Measurements from ENCODE around the gene PLCL1. TPM values are rescaled to one million over a fixed set of nuclear protein-coding genes. Genes with fewer than 3 reads are reported as not detected.

The PLCL1 gene
- total RNA-seq, 1 experiment from 2014 or later, result 0.07 TPM

DNA sequence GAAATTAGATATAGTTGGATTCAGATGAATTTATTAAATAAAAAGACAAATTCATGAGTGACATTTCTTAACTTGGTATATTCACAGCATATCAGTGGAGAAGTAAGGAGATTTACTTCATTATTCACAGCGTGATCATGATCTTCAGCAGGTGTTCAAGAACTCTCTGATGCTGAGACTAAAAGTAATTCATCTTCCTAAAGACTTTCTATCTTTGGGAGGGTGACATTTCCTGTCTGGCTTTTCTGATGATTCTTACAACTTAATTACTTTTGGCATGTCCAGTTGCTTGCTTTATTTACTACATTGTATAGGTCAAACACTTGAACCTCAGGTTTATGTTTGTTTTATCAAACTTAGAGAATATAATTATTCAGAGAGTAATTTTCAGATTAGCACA is 224.6 kb downstream of the PLCL1 start:
- BruUV-seq (replicated peaks), result no TSS peak
- ChIA-PET POLR2A (no interaction called here), RAD21 (ENCODE audit: low non-redundant PET in 1 of 2, low total read pairs in 2 of 2, uncharacterized antibody in 2 of 2, unreplicated experiment in 2 of 2) (no interaction called here), CTCF (no interaction called here)
- H3K79me2 ChIP-seq (ENCODE audit: insufficient read depth, low read length), result no peaks in the 10 kb centered on the region
- no peak for TF ChIP-seq ZFX (IDR thresholded peaks at IDR 0.05)
- no peak for TF ChIP-seq POLR2AphosphoS5 (IDR thresholded peaks at IDR 0.05; ENCODE audit: low read depth, low read length)
- TF ChIP-seq SP1 (IDR thresholded peaks at IDR 0.05; ENCODE audit: low read depth), result no peak
- no peak for TF ChIP-seq EZH2 (IDR thresholded peaks at IDR 0.05)
- TF ChIP-seq YY1 (IDR thresholded peaks at IDR 0.05; ENCODE audit: extremely low read depth, insufficient replicate concordance, low read depth, low read length), result no peak
- no peak for TF ChIP-seq RAD21 (IDR thresholded peaks at IDR 0.05; ENCODE audit: low read depth)
- no peak for TF ChIP-seq EZH2phosphoT487 (IDR thresholded peaks at IDR 0.05; ENCODE audit: borderline replicate concordance)
- TF ChIP-seq, protein P1, sequence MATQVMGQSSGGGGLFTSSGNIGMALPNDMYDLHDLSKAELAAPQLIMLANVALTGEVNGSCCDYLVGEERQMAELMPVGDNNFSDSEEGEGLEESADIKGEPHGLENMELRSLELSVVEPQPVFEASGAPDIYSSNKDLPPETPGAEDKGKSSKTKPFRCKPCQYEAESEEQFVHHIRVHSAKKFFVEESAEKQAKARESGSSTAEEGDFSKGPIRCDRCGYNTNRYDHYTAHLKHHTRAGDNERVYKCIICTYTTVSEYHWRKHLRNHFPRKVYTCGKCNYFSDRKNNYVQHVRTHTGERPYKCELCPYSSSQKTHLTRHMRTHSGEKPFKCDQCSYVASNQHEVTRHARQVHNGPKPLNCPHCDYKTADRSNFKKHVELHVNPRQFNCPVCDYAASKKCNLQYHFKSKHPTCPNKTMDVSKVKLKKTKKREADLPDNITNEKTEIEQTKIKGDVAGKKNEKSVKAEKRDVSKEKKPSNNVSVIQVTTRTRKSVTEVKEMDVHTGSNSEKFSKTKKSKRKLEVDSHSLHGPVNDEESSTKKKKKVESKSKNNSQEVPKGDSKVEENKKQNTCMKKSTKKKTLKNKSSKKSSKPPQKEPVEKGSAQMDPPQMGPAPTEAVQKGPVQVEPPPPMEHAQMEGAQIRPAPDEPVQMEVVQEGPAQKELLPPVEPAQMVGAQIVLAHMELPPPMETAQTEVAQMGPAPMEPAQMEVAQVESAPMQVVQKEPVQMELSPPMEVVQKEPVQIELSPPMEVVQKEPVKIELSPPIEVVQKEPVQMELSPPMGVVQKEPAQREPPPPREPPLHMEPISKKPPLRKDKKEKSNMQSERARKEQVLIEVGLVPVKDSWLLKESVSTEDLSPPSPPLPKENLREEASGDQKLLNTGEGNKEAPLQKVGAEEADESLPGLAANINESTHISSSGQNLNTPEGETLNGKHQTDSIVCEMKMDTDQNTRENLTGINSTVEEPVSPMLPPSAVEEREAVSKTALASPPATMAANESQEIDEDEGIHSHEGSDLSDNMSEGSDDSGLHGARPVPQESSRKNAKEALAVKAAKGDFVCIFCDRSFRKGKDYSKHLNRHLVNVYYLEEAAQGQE (IDR thresholded peaks at IDR 0.05; ENCODE audit: low read depth), result no peak
- TF ChIP-seq TCF7L2 (IDR thresholded peaks at IDR 0.05; ENCODE audit: borderline replicate concordance, extremely low read depth, insufficient read depth, insufficient read length), result no peak
- TF ChIP-seq ELF1 (IDR thresholded peaks at IDR 0.05; ENCODE audit: borderline replicate concordance, low read depth), result no peak
- TF ChIP-seq JUND (IDR thresholded peaks at IDR 0.05), result no peak
- TF ChIP-seq, protein P2, sequence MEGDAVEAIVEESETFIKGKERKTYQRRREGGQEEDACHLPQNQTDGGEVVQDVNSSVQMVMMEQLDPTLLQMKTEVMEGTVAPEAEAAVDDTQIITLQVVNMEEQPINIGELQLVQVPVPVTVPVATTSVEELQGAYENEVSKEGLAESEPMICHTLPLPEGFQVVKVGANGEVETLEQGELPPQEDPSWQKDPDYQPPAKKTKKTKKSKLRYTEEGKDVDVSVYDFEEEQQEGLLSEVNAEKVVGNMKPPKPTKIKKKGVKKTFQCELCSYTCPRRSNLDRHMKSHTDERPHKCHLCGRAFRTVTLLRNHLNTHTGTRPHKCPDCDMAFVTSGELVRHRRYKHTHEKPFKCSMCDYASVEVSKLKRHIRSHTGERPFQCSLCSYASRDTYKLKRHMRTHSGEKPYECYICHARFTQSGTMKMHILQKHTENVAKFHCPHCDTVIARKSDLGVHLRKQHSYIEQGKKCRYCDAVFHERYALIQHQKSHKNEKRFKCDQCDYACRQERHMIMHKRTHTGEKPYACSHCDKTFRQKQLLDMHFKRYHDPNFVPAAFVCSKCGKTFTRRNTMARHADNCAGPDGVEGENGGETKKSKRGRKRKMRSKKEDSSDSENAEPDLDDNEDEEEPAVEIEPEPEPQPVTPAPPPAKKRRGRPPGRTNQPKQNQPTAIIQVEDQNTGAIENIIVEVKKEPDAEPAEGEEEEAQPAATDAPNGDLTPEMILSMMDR (IDR thresholded peaks at IDR 0.05 in 2 of 3, conservative IDR thresholded peaks at IDR 0.05 in 1 of 3; ENCODE audit: borderline replicate concordance in 1 of 3, insufficient read depth in 1 of 3, low read depth in 2 of 3, low read length in 2 of 3), result no peak
- TF ChIP-seq, protein P3, sequence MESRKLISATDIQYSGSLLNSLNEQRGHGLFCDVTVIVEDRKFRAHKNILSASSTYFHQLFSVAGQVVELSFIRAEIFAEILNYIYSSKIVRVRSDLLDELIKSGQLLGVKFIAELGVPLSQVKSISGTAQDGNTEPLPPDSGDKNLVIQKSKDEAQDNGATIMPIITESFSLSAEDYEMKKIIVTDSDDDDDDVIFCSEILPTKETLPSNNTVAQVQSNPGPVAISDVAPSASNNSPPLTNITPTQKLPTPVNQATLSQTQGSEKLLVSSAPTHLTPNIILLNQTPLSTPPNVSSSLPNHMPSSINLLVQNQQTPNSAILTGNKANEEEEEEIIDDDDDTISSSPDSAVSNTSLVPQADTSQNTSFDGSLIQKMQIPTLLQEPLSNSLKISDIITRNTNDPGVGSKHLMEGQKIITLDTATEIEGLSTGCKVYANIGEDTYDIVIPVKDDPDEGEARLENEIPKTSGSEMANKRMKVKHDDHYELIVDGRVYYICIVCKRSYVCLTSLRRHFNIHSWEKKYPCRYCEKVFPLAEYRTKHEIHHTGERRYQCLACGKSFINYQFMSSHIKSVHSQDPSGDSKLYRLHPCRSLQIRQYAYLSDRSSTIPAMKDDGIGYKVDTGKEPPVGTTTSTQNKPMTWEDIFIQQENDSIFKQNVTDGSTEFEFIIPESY (IDR thresholded peaks at IDR 0.05; ENCODE audit: extremely low read depth, insufficient replicate concordance, low read length), result no peak
- TF ChIP-seq SRF (IDR thresholded peaks at IDR 0.05; ENCODE audit: low read depth), result no peak
- TF ChIP-seq EGR1 (IDR thresholded peaks at IDR 0.05; ENCODE audit: low read depth), result no peak
- TF ChIP-seq CBX3 (IDR thresholded peaks at IDR 0.05; ENCODE audit: low read depth), result no peak
- TF ChIP-seq FOSL1 (IDR thresholded peaks at IDR 0.05; ENCODE audit: low read depth), result no peak
- TF ChIP-seq, protein P4, sequence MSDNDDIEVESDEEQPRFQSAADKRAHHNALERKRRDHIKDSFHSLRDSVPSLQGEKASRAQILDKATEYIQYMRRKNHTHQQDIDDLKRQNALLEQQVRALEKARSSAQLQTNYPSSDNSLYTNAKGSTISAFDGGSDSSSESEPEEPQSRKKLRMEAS (IDR thresholded peaks at IDR 0.05), result no peak
- no peak for TF ChIP-seq CEBPB (IDR thresholded peaks at IDR 0.05; ENCODE audit: low read depth)
- intact Hi-C loops (cut with micrococcal nuclease), result no loop called here
- H3K27ac ChIP-seq (ENCODE audit: low read depth, low read length), result no peak overlapping the region
- no peaks in the 10 kb centered on the region for H3K4me1 ChIP-seq (ENCODE audit: control insufficient read depth in 1 of 2, insufficient read depth in 2 of 2, low read length in 2 of 2)
- H3K9ac ChIP-seq (ENCODE audit: low read length), result no peak overlapping the region
- no peaks in the 10 kb centered on the region for H3K9me2 ChIP-seq (ENCODE audit: insufficient read depth)
- H4K20me1 ChIP-seq (ENCODE audit: insufficient read depth), result no peaks in the 10 kb centered on the region
- ATAC-seq (no peak), DNase-seq (ENCODE audit: low read depth, low spot score) (no peak)
- no peak overlapping the region for H3K4me2 ChIP-seq (ENCODE audit: low read length)
- no peaks in the 10 kb centered on the region for H3K9me3 ChIP-seq (ENCODE audit: control insufficient read depth in 1 of 2, insufficient read depth in 1 of 2, low read depth in 1 of 2, low read length in 2 of 2)
- no peak overlapping the region for H2AFZ ChIP-seq (ENCODE audit: low read depth, low read length, poor library complexity, severe bottlenecking)
- H3K27me3 ChIP-seq (ENCODE audit: insufficient read depth, low read length), result peaks cover 15% of the 10 kb centered on the region
- H3K4me3 ChIP-seq (replicated peaks in 1 of 2; ENCODE audit: low read depth in 1 of 2, low read length in 2 of 2), result no peak overlapping the region
- H3K36me3 ChIP-seq (ENCODE audit: control insufficient read depth in 1 of 2, insufficient read depth in 2 of 2, low read length in 2 of 2), result no peaks in the 10 kb centered on the region

Data from HCT116 (cell line).